SK-MEL-5 (cell line): Measurements from ENCODE around the gene SLC49A4. TPM values are rescaled to one million over a fixed set of nuclear protein-coding genes. Genes with fewer than 3 reads are reported as not detected.
"Not testable (repeated sequence)": the region's sequence is repeated elsewhere in the genome, so short reads cannot be mapped to it uniquely, and the experiment has no call there.

Source experiments
- DNase-seq: peaks from one replicate; pipeline ENCODE4 v3.0.0-alpha.2; 2016; ENCODE audit warnings: low read depth, low spot score
- in situ Hi-C: cut with HindIII; loops from 2 replicates; pipeline ENCODE4 v1.10.0; 2016; ENCODE audit warnings: low sequenced_read_pairs, high pct_unique_total_duplicates, low pct_unique_long_range_greater_than_20kb
- polyA plus RNA-seq, 2 experiments: library from polyadenylated mRNA; depleted of rRNA; stranded (reverse); fragments of >200 nt; gene quantifications; 2 replicates each; pipeline ENCODE4 v1.2.3, GENCODE V29; 2015
- total RNA-seq: library from RNA; depleted of rRNA; stranded (reverse); fragments of >200 nt; shearing (Covaris generic); gene quantifications from 2 replicates; pipeline ENCODE4 v1.2.3, GENCODE V29; 2014; rRNA removed

The SLC49A4 gene, protein sequence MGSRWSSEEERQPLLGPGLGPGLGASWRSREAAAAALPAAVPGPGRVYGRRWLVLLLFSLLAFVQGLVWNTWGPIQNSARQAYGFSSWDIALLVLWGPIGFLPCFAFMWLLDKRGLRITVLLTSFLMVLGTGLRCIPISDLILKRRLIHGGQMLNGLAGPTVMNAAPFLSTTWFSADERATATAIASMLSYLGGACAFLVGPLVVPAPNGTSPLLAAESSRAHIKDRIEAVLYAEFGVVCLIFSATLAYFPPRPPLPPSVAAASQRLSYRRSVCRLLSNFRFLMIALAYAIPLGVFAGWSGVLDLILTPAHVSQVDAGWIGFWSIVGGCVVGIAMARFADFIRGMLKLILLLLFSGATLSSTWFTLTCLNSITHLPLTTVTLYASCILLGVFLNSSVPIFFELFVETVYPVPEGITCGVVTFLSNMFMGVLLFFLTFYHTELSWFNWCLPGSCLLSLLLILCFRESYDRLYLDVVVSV
- total RNA-seq, result 40.2 and 42.1 TPM in 2 replicates
- polyA plus RNA-seq (2015; cell fraction: cytosol; rRNA removed), result 31.3 and 33.4 TPM in 2 replicates
- 6.7 and 16.2 TPM in 2 replicates for polyA plus RNA-seq (2015; cell fraction: nucleus; rRNA removed)

GRCh38 chr3:122794779-122795673 lies at the start of gene SLC49A4:
Gene SLC49A4, plus strand, starts transcription at chr3:122795069. Its CDS starts 124 bp downstream, at chr3:122795193.
- DNase-seq, result peak; percentile 77
- in situ Hi-C loops, result no loop called here

DNA sequence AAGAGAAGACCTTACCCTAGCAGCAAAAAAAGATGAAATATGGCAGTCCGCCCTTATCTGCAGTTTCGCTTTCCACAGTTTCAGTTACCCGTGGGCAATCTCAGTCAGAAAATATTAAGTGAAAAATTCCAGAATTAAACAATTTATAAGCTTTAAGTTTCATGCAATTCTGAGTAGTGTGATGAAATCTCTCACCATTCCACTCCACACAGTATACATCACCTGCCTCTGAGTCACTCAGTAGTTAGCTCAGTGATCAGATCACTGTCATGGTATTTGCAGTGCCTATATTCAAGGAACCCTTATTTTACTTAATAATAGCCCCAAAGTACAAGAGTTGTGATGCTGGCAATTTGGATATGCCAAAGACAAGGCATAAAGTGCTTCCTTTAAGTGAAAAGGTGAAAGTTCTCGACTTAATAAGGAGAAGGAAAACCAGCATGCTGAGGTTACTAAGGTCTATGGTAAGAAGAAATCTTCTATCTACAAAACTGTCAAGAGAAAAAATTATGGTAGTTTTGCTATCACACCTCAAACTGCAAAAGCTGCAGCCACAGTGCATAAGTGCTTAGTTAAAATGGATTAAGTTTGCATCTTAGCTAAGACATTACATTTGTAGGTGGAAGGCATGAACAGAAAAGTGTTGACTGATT lies 49.4 kb upstream of the SLC49A4 start:
- DNase-seq, result peak; percentile 42
- in situ Hi-C loops, result no loop called here

- in situ Hi-C loops, result not testable (repeated sequence)
These were observed 47.6 kb upstream of the SLC49A4 start for GRCh38 chr3:122747295-122747694.

DNA sequence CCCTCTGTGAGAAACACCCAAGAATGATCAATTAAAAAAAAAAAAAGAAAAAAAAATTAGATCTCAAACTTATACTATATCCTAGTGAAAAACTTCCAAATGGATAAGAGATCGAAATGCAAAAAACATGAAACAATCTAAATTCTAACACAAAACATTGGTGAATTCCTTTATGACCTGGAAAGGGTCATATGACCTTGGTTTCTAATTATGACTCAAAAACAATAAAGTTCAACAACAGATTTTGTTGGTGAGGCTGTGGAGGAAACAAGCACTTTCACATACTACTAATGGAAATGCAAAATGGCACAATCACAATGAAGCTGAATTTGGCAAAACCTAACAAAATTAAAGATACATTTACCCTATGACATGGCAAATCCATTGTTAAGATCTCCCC lies 46.5 kb upstream of the SLC49A4 start:
- in situ Hi-C loops, result no loop called here

More at GRCh38 chr3:122747295-122747694, 47.6 kb upstream of the SLC49A4 start:
- DNase-seq, result not testable (repeated sequence)

GRCh38 chr3:122754929-122755328 lies 39.9 kb upstream of the SLC49A4 start:
- in situ Hi-C loops, result no loop called here

More for the DNA sequence above, 46.5 kb upstream of the SLC49A4 start:
- no peak for DNase-seq

GRCh38 chr3:122755491-122755890 lies 39.4 kb upstream of the SLC49A4 start:
- in situ Hi-C loops, result no loop called here
- no peak for DNase-seq

More at GRCh38 chr3:122754929-122755328, 39.9 kb upstream of the SLC49A4 start:
- peak; percentile 79 for DNase-seq

DNA sequence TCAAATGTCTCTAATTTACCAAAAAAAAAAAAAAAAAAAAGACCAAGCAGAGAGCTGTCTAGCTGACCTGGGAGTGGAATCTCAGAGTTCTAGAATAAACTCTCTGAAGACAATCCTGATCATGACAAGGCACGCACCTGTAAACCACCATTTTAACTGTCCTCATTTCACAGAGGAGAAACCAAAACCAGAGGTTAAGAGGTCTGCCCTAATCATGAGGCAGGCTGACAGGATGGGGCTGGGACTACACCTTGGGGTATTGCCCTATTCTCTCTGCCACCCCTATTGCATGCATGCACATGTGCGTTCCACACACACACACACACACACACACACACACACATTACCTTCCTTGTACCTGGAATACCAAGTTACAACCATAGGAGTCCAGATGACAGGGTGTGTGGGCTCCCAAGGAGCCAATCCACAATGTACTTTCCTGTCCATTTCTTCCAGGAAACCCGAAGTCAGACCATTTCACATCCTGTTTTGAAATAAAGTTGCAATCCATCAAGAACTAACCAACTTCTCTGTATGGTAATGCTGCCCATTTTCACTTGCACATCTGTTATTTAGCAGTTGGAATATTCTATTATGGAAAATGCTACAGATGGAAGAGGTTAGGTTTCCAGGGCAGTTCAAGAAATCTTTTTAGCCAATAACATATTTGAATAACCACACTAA lies 35.9 kb upstream of the SLC49A4 start:
- in situ Hi-C loops, result no loop called here
- DNase-seq, result no peak

GRCh38 chr3:122760453-122761271 lies 34.2 kb upstream of the SLC49A4 start:
- DNase-seq, result no peak
- in situ Hi-C loops, result no loop called here

DNA sequence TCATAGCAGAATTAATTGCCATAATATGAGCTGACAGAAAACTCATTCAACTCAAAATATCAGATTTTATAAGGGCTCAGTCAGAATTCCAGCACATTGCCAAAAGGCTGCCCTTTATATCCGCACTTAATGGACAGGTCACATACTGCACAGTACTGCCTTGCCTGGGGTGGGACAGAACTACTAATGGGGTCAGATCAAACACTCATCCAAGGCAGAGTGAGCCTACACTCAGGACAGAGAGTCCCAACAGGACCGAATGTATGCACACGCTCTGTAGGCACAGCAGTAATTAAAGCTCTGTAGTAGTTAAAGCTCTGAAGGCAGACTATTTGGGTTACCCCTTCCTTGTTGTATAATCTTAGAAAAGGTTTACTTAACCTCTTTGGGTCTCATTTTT lies 28.4 kb upstream of the SLC49A4 start:
- in situ Hi-C loops, result no loop called here
- DNase-seq, result no peak

DNA sequence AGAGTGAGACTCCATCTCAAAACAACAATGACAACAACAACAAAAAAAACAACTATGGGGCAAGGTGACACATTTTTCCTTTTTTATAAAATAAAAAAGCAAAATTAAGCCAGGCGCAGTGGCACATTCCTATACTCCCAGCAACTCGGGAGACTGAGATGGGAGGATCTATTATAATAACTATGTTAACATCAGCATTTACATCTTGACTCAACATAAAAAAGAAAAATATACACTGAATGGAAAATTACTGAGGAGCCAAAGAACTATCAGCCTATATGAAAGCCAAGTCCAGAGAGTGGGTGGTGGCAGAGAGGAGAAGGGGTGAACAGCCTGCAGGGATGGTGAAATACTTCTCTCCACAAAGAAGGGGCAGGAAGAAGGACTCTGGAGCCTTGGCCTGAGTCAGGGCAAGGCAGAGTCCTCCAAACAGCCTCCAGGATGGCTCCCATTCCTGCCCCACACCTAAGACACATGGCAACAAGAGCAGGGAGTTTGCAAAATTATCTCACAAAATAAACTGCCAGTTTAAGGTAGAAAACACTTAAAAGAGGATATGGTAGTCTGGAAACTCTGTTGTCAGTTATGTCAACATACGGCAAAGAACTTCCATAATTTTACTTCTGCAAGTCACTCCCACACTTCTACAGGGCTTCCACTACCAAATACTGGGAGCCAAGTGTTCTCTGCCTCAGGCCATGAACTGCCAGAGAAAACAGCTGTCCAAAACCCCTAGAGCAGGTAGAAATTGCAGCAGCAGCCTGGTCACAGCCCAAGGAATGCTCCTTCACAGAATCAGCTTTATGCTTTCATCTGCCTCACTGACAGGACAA lies 27.1 kb upstream of the SLC49A4 start:
- DNase-seq, result no peak
- in situ Hi-C loops, result no loop called here

GRCh38 chr3:122770521-122771202 lies 24.2 kb upstream of the SLC49A4 start:
- DNase-seq, result no peak
- in situ Hi-C loops, result no loop called here

DNA sequence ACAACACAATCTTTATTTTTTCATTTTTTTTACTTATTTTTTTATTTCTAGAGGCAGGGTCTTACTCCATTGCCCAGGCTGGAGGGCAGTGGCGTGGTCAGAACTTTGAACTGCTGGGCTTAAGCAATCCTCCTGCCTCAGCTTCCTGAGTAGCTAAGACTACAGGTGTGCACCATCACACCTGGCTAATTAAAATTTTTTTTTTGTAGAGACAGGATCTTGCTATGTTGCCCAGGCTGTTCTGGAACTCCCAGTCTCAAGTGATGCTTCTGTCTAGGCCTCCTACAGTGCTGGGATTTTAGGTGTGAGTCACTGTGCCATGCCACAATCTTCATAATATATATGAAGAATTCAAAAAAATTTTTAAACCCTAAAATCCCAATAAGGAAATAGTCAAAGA lies 22.0 kb upstream of the SLC49A4 start:
- no peak for DNase-seq
- in situ Hi-C loops, result no loop called here

GRCh38 chr3:122773944-122774509 lies 20.8 kb upstream of the SLC49A4 start:
- DNase-seq, result no peak
- in situ Hi-C loops, result no loop called here

GRCh38 chr3:122774564-122774963 lies 20.3 kb upstream of the SLC49A4 start:
- DNase-seq, result peak; percentile 53

More at GRCh38 chr3:122774564-122774963, 20.3 kb upstream of the SLC49A4 start:
- in situ Hi-C loops, result no loop called here
